ENCODE results near the gene INAVA.

Gene INAVA

GRCh38 chr1:200873116-200873670, 21.5 kb upstream of the INAVA start:
- no peaks in the 10 kb centered on the region for H3K9me3 ChIP-seq
- peak overlapping the region; percentile 22 to 47 for H3K4me3 ChIP-seq
- no peak for TF ChIP-seq CTCF (IDR thresholded peaks at IDR 0.05)
- no peaks in the 10 kb centered on the region for H3K36me3 ChIP-seq
- H3K27ac ChIP-seq = no peak overlapping the region
- no peak for DNase-seq
- intact Hi-C loops (cut with DNase I; ENCODE audit: low total_unique reads) = no loop called here
- peaks cover 6 to 63% of the 10 kb centered on the region in 2 donors for H3K27me3 ChIP-seq
- peaks cover 0 to 15% (median 12%) of the 10 kb centered on the region in 4 donors for H3K4me1 ChIP-seq

- Histone ChIP-seq H3K27ac (no peak overlapping the region), H3K9me3 (no peaks in the 10 kb centered on the region), H3K27me3 (peaks cover 6 to 63% of the 10 kb centered on the region in 2 donors), H3K4me3 (peak overlapping the region; percentile 22 to 47), H3K4me1 (peaks cover 0 to 15% (median 12%) of the 10 kb centered on the region in 4 donors), H3K36me3 (no peaks in the 10 kb centered on the region)
- DNase-seq = no peak
- TF ChIP-seq CTCF (IDR thresholded peaks at IDR 0.05) = no peak
- intact Hi-C loops (cut with DNase I; ENCODE audit: low total_unique reads) = no loop called here
These were observed 20.9 kb upstream of the INAVA start for GRCh38 chr1:200873671-200874397.

GRCh38 chr1:200874694-200875093, 20.0 kb upstream of the INAVA start:
- no peak for TF ChIP-seq CTCF (IDR thresholded peaks at IDR 0.05)
- no peak overlapping the region for H3K27ac ChIP-seq
- H3K4me1 ChIP-seq = peaks cover 0 to 15% (median 12%) of the 10 kb centered on the region in 4 donors
- no peak for DNase-seq
- intact Hi-C loops (cut with DNase I; ENCODE audit: low total_unique reads) = no loop called here
- no peak overlapping the region for H3K4me3 ChIP-seq
- no peaks in the 10 kb centered on the region for H3K36me3 ChIP-seq
- H3K9me3 ChIP-seq = no peaks in the 10 kb centered on the region
- peaks cover 6 to 59% of the 10 kb centered on the region in 2 donors for H3K27me3 ChIP-seq

GRCh38 chr1:200875416-200875815, 19.3 kb upstream of the INAVA start:
- intact Hi-C loops (cut with DNase I; ENCODE audit: low total_unique reads) = no loop called here
- DNase-seq = no peak
- no peak for TF ChIP-seq CTCF (IDR thresholded peaks at IDR 0.05)
- Histone ChIP-seq H3K36me3 (no peaks in the 10 kb centered on the region), H3K27me3 (peaks cover 6 to 52% of the 10 kb centered on the region in 2 donors), H3K4me3 (no peak overlapping the region), H3K4me1 (peaks cover 0 to 15% (median 12%) of the 10 kb centered on the region in 4 donors), H3K9me3 (no peaks in the 10 kb centered on the region), H3K27ac (no peak overlapping the region)

GRCh38 chr1:200877010-200877409, 17.7 kb upstream of the INAVA start:
- intact Hi-C loops (cut with DNase I; ENCODE audit: low total_unique reads) = no loop called here
- TF ChIP-seq CTCF (IDR thresholded peaks at IDR 0.05) = no peak
- Histone ChIP-seq H3K27ac (no peak overlapping the region), H3K36me3 (no peaks in the 10 kb centered on the region), H3K4me3 (no peak overlapping the region), H3K9me3 (no peaks in the 10 kb centered on the region), H3K4me1 (peaks cover 0 to 15% (median 12%) of the 10 kb centered on the region in 4 donors), H3K27me3 (peaks cover 6 to 36% of the 10 kb centered on the region in 2 donors)
- no peak for DNase-seq
